Motor neuron (in vitro differentiated cells): ENCODE results near the gene LCN2. TPM values are rescaled to one million over a fixed set of nuclear protein-coding genes. Genes with fewer than 3 reads are reported as not detected.

Experiments
- ATAC-seq, 8 experiments: fragments of 200-7000 bp; cut with Tn5 transposase; replicated peaks in 6 of 8; 2 replicates each; pipeline ENCODE4 v1.8.0; 2021; ENCODE audit warnings: mild to moderate bottlenecking in 8 of 8, moderate library complexity in 8 of 8
- H3K27ac ChIP-seq, 2 donors: fragments of 250-450 bp; sonication (Bioruptor Pico); 2 replicates each; pipeline ENCODE4 v1.9.0; 2021; ENCODE audit warnings: antibody characterized with exemption in 2 of 2, mild to moderate bottlenecking in 2 of 2, moderate library complexity in 1 of 2
- H3K4me1 ChIP-seq, 2 donors: fragments of 250-450 bp; sonication (Bioruptor Pico); replicated peaks in 1 of 2; 2 replicates each; pipeline ENCODE4 v1.6.1; 2021; ENCODE audit warnings: antibody characterized with exemption in 2 of 2, mild to moderate bottlenecking in 2 of 2, moderate library complexity in 1 of 2
- H3K4me3 ChIP-seq, 5 donors: fragments of 250-450 bp; sonication (Bioruptor Pico); 2 replicates each; pipeline ENCODE4 v1.9.0; 2021; ENCODE audit warnings: antibody characterized with exemption in 5 of 5, mild to moderate bottlenecking in 5 of 5, moderate library complexity in 4 of 5
- WGBS, 10 experiments: fragments of 450-650 bp; shearing (Covaris generic); methylation state at CpG; one replicate each; pipeline ENCODE4 v1.0.0; 2022; 5-methylcytosine and 5-hydroxymethylcytosine counted together
- in situ Hi-C, 9 experiments: fragments of 400-800 bp; cut with MboI; loops; one replicate each; pipeline ENCODE4 v1.15.0; 2021; ENCODE audit warnings: low sequenced_read_pairs in 9 of 9, low pct_unique_long_range_greater_than_20kb in 2 of 9; ENCODE audit not compliant: unreplicated experiment in 9 of 9
- total RNA-seq, 8 experiments: library from RNA; unstranded; fragments of 300-600 nt; gene quantifications; 2 replicates each; pipeline versions ENCODE4 v1.2.3 to v1.2.4, GENCODE V29; 2022

LCN2 gene
- total RNA-seq, 8 experiments from 2014 or later, result 0.76 to 3.3 (median 1.6) TPM; not detected in 3

- no peak overlapping the region for H3K4me3 ChIP-seq
- H3K27ac ChIP-seq, result no peak overlapping the region
- no peak for ATAC-seq
- WGBS, 10 experiments, result 0 to 63% methylated on average over 1 to 4 of the region's 18 CpGs; no CpG with 5 or more reads in 8 of the 10 experiments
- in situ Hi-C loops, result no loop called here
- H3K4me1 ChIP-seq, result peaks cover 0 to 5% of the 10 kb centered on the region in 2 donors
These were observed 2.3 kb downstream of the LCN2 start for GRCh38 chr9:128151309-128152132.

GRCh38 chr9:128152133-128153059 is 3.1 kb downstream of the LCN2 start:
- WGBS, 10 experiments, result 80 to 100% (median 89%) methylated on average over 1 to 6 of the region's 13 CpGs; no CpG with 5 or more reads in 4 of the 10 experiments
- in situ Hi-C loops, result no loop called here
- Histone ChIP-seq H3K4me1 (peaks cover 0 to 5% of the 10 kb centered on the region in 2 donors), H3K4me3 (no peak overlapping the region), H3K27ac (peak overlapping the region in 1 of 2 donors; percentile 39)
- ATAC-seq, result peak in 4 of 8 experiments; percentile 1 to 22 (median 8)

- ATAC-seq, result peak in 5 of 8 experiments; percentile 10 to 21 (median 13)
- in situ Hi-C loops, result no loop called here
- 80 to 100% methylated on average over 1 of the region's 26 CpGs; no CpG with 5 or more reads in 8 of the 10 experiments for WGBS, 10 experiments
- Histone ChIP-seq H3K27ac (peak overlapping the region in 1 of 2 donors; percentile 39), H3K4me3 (no peak overlapping the region), H3K4me1 (peaks cover 0 to 5% of the 10 kb centered on the region in 2 donors)
These were observed 4.0 kb downstream of the LCN2 start for GRCh38 chr9:128153060-128153946.

GRCh38 chr9:128153947-128154695 is 4.9 kb downstream of the LCN2 start:
- in situ Hi-C loops, result no loop called here
- peak overlapping the region in 1 of 2 donors; percentile 16 for H3K27ac ChIP-seq
- H3K4me1 ChIP-seq, result peaks cover 0 to 5% of the 10 kb centered on the region in 2 donors
- H3K4me3 ChIP-seq, result no peak overlapping the region
- WGBS, 10 experiments, result 60 to 100% (median 85%) methylated on average over 1 to 3 of the region's 13 CpGs; no CpG with 5 or more reads in 6 of the 10 experiments
- peak in 4 of 8 experiments; percentile 4 to 6 (median 6) for ATAC-seq

- 60 to 100% (median 88%) methylated on average over 1 to 7 of the region's 7 CpGs; no CpG with 5 or more reads in 4 of the 10 experiments for WGBS, 10 experiments
- in situ Hi-C loops, result no loop called here
- no peak for ATAC-seq
- Histone ChIP-seq H3K4me3 (no peak overlapping the region), H3K27ac (no peak overlapping the region), H3K4me1 (peaks cover 3 to 5% of the 10 kb centered on the region in 2 donors)
These were observed 6.7 kb downstream of the LCN2 start for GRCh38 chr9:128155736-128156500.

- in situ Hi-C loops, result no loop called here
- peak in 2 of 8 experiments; percentile 0 to 1 for ATAC-seq
- H3K4me3 ChIP-seq, result peak overlapping the region; percentile 60 to 90 (median 82)
- peak overlapping the region; percentile 42 to 73 for H3K27ac ChIP-seq
- peaks cover 5 to 6% of the 10 kb centered on the region in 2 donors for H3K4me1 ChIP-seq
- WGBS, 10 experiments, result 40 to 100% (median 54%) methylated on average over 1 to 6 of the region's 11 CpGs; no CpG with 5 or more reads in 6 of the 10 experiments
These were observed 10.2 kb downstream of the LCN2 start for GRCh38 chr9:128159522-128159783.

GRCh38 chr9:128159784-128160602 is 10.7 kb downstream of the LCN2 start, which contains the start of gene BBLN:
TSS of gene BBLN (plus strand) at chr9:128160265. CDS start at chr9:128160408, 143 bp downstream.
- WGBS, 10 experiments, result 0% methylated on average over 1 to 14 of the region's 77 CpGs; no CpG with 5 or more reads in 6 of the 10 experiments

GRCh38 chr9:128160603-128160987 is 11.3 kb downstream of the LCN2 start:
- WGBS, 10 experiments, result 0 to 4% (median 3%) methylated on average over 3 to 8 of the region's 23 CpGs; no CpG with 5 or more reads in 6 of the 10 experiments
- peak in 3 of 8 experiments; percentile 1 to 7 (median 2) for ATAC-seq
- in situ Hi-C loops, result no loop called here
- peaks cover 5 to 6% of the 10 kb centered on the region in 2 donors for H3K4me1 ChIP-seq
- peak overlapping the region; percentile 69 to 71 for H3K27ac ChIP-seq
- H3K4me3 ChIP-seq, result peak overlapping the region; percentile 60 to 90 (median 82)

More at GRCh38 chr9:128159784-128160602, 10.7 kb downstream of the LCN2 start, which contains the start of gene BBLN:
- in situ Hi-C loops, result no loop called here
- Histone ChIP-seq H3K4me1 (peaks cover 5 to 6% of the 10 kb centered on the region in 2 donors), H3K27ac (peak within 1 kb of the TSS; percentile 69 to 73), H3K4me3 (peak within 1 kb of the TSS; percentile 60 to 90 (median 82))
- peak; percentile 87 to 94 (median 90) for ATAC-seq

- in situ Hi-C loops, result no loop called here
- Histone ChIP-seq H3K4me3 (peak overlapping the region in 4 of 5 donors; percentile 60 to 90 (median 76)), H3K27ac (no peak overlapping the region), H3K4me1 (peaks cover 5 to 6% of the 10 kb centered on the region in 2 donors)
- no peak for ATAC-seq
- 70 to 100% (median 93%) methylated on average over 1 to 9 of the region's 13 CpGs; no CpG with 5 or more reads in 2 of the 10 experiments for WGBS, 10 experiments
These were observed 12.1 kb downstream of the LCN2 start for GRCh38 chr9:128161215-128161902.
